Neural cell (in vitro differentiated cells): Measurements from ENCODE around the gene ESPNL.

ENCODE experiments used
- CTCF ChIP-seq: fragments of 450-650 bp; IDR thresholded peaks from 2 replicates; pipeline ENCODE4 v1.5.1; 2014; ENCODE audit warnings: antibody characterized with exemption, mild to moderate bottlenecking, moderate library complexity; ENCODE audit not compliant: poor library complexity, severe bottlenecking
- EZH2 ChIP-seq: fragments of 200-600, 300-800 bp; shearing (Covaris generic), sonication (generic); IDR thresholded peaks from 2 replicates; pipeline ENCODE4 v1.6.1; 2014; ENCODE audit warnings: antibody characterized with exemption, low read length, borderline replicate concordance, mild to moderate bottlenecking; ENCODE audit not compliant: insufficient read depth, poor library complexity, severe bottlenecking
- MXI1 ChIP-seq: fragments of 450-650 bp; conservative IDR thresholded peaks from 2 replicates; pipeline ENCODE4 v1.6.1; 2014; ENCODE audit warnings: antibody characterized with exemption, mild to moderate bottlenecking; ENCODE audit not compliant: poor library complexity, severe bottlenecking

DNA sequence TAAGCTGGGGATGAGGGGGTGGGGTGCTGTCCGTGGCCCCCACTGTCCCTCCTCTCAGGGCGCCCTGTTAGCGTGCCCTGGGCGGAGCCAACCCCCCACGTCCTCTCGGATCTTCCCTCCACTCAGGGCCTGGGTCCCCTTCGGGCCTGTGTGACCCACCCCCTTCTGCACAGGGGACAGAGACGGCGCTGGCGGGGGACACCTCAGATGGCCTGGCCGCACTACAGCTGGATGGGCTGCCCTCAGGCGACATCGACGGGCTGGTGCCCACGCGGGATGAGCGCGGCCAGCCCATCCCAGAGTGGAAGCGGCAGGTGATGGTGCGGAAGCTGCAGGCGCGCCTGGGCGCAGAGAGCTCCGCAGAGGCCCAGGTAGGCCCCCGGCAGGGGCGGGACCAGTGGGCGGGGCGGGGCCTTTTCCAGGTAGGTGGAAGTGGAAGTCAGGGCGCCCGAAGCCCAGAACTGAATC lies 28.4 kb downstream of the ESPNL start:
- TF ChIP-seq CTCF (no peak), EZH2 (no peak), MXI1 (no peak)
